ENCODE data around the gene SURF6.
"Not testable (repeated sequence)": the region's sequence is repeated elsewhere in the genome, so short reads cannot be mapped to it uniquely, and the experiment has no call there.

DNA sequence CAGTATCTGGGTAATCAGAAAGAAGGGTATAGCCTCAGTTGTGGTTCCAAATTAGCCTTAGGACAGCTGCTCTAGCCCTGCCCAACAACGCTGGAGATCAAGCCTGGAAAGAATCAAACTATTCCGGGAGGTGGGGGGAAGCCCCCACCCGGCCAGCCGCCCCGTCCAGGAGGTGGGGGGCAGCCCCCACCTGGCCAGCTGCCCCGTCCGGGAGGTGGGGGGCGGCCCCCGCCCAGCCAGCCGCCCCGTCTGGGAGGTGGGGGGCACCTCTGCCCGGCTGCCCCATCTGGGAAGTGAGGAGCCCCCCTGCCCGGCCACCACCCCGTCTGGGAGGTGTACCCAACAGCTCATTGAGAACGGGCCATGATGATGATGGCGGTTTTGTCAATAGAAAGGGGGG lies 36.0 kb downstream of the SURF6 start:
- TF ChIP-seq, protein P1, sequence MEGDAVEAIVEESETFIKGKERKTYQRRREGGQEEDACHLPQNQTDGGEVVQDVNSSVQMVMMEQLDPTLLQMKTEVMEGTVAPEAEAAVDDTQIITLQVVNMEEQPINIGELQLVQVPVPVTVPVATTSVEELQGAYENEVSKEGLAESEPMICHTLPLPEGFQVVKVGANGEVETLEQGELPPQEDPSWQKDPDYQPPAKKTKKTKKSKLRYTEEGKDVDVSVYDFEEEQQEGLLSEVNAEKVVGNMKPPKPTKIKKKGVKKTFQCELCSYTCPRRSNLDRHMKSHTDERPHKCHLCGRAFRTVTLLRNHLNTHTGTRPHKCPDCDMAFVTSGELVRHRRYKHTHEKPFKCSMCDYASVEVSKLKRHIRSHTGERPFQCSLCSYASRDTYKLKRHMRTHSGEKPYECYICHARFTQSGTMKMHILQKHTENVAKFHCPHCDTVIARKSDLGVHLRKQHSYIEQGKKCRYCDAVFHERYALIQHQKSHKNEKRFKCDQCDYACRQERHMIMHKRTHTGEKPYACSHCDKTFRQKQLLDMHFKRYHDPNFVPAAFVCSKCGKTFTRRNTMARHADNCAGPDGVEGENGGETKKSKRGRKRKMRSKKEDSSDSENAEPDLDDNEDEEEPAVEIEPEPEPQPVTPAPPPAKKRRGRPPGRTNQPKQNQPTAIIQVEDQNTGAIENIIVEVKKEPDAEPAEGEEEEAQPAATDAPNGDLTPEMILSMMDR (IDR thresholded peaks at IDR 0.05), result not testable (repeated sequence)
- not testable (repeated sequence) for TF ChIP-seq POLR2A (IDR thresholded peaks at IDR 0.05)
